Keratinocyte (primary cell): ENCODE data around the gene PIGU.

Experiments used
- EZH2 ChIP-seq: IDR thresholded peaks from one replicate; pipeline ENCODE4 v1.6.1; 2012; ENCODE audit warnings: inconsistent platforms, mild to moderate bottlenecking, low read length, moderate library complexity
- TF ChIP-seq, protein P1 (sequence below), 3 experiments: IDR thresholded peaks in 1 of 3; conservative IDR thresholded peaks in 1 of 3; optimal IDR thresholded peaks in 1 of 3; 2 replicates in 2 of 3; 3 replicates in 1 of 3; pipeline versions ENCODE3 to v1.5.1; 2011; ENCODE audit warnings: low read length in 3 of 3, mild to moderate bottlenecking in 3 of 3, moderate library complexity in 2 of 3, control low read depth in 1 of 3, inconsistent platforms in 1 of 3; ENCODE audit not compliant: insufficient read depth in 2 of 3; ENCODE audit errors: extremely low read depth in 1 of 3

DNA sequence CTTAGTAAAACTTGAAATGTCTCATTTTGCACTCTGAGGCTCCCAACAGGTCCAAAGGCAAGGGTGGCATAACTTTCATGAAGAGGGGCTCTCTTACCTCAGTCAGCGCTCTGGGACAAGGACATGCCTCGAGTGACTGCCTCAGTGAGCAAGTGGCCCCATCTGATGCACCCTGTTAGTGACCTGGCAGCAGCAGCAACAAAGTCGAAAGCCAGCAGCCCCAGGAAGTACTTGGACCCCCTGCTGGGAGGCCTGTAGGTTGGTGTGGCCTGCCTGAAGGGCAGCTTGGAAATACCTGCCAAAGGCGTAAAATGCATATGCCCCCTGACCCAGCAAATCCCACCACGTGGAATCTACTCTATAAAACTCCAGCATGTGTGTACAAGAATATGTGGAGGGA lies 105.1 kb downstream of the PIGU start:
- TF ChIP-seq, protein P1, sequence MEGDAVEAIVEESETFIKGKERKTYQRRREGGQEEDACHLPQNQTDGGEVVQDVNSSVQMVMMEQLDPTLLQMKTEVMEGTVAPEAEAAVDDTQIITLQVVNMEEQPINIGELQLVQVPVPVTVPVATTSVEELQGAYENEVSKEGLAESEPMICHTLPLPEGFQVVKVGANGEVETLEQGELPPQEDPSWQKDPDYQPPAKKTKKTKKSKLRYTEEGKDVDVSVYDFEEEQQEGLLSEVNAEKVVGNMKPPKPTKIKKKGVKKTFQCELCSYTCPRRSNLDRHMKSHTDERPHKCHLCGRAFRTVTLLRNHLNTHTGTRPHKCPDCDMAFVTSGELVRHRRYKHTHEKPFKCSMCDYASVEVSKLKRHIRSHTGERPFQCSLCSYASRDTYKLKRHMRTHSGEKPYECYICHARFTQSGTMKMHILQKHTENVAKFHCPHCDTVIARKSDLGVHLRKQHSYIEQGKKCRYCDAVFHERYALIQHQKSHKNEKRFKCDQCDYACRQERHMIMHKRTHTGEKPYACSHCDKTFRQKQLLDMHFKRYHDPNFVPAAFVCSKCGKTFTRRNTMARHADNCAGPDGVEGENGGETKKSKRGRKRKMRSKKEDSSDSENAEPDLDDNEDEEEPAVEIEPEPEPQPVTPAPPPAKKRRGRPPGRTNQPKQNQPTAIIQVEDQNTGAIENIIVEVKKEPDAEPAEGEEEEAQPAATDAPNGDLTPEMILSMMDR (optimal IDR thresholded peaks at IDR 0.05 in 1 of 3, IDR thresholded peaks at IDR 0.05 in 1 of 3, conservative IDR thresholded peaks at IDR 0.05 in 1 of 3; ENCODE audit: extremely low read depth in 1 of 3, insufficient read depth in 2 of 3, low read length in 3 of 3) = no peak
- no peak for TF ChIP-seq EZH2
